ENCODE data around the gene LIME1.
"Not testable (repeated sequence)": the region's sequence is repeated elsewhere in the genome, so short reads cannot be mapped to it uniquely, and the experiment has no call there.

LIME1 gene

DNA sequence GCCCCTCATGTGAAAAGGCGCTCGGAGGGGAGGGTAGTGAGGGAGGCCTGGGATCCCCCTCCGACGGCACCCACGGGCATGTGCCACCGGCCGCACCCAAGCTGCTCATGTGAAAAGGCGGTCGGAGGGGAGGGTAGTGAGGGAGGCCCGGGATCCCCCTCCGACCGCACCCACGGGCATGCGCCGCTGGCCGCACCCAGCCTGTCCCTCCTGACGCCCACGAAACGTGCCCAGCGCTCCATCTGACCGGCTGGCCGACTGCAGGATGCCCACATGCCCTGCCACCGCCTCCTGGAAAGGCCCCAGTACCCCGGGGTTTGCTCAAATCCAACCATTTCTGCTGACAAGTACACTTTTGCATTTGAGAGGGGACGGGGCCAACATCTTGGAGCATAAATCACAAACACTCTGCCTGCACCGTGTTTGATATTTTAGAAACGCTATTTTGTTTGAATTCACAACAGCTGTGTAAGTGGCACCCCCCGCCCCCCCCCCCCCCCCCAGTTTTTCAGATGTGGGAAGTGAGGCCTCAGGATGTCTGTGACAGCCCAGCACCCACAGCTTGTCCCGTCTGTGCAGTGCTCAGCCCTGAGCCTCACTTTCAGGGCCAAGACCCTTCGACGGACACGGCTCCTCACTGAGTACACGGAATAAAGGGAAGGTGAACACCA, 37.2 kb downstream of the LIME1 start:
- DNase-seq (ENCODE audit: low spot score) = no peak

DNA sequence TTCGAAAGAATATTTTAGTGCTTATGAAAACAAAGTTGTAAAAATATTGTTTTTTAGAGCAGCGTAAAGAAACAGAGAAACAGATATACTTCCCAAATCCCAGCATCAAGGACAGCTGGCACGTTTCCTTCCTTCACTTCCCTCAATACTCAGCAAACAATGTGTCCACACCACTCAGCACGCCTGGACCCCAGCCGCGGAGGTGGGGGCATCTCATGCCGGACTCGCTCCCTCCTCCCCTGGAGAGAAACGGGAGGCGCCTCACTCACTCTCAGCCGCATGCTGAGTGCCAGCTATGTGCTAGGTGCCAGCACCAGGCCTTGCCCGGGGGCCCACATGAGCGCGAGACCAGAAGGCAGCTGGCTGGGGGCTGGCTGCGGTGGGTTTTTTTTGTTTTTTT, 37.8 kb downstream of the LIME1 start:
- no peak for DNase-seq (ENCODE audit: low spot score)

DNA sequence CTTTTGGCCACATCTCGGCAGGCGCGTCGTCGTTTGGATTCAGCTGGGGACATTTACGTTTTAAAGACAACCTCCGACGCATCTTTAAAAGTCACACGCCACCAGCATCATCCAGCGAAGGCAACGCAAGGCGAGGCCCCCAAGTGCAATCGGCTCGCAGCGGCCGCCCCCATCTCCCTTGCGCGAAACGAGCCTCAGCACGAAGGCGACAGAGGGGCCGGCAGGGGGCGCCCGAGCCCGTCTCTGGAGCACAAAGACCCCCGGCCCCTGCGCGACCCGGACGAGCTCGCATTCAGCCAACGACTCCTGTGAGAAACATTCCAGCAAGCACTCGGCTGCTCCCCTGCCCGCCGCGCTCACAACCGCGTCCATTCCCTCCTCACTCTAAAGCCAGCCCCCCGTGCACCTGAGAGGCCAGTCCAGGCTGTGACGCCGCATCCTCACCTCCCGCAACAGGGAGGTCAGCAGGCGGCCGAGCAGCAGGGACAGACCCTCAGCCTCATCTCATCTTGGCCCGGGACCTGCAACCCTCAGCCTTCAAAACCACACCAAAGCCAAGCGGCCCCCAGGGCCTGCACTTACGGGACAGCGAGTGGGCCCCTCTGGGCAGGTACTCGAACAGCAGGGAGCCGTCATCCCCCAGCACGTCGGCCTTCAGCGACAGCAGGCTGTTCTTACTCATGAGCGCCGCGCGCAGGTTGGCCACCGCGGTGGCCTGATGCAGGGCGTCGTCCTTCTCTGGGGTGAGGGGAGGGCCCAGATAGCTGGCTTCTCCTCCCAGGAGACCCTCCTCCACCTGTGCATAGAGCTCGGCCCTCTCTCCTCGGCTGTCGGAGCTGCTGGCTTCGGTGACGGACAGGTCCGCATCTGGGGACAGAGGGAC, 38.9 kb downstream of the LIME1 start:
- DNase-seq (ENCODE audit: low spot score) = peak; percentile 33

DNA sequence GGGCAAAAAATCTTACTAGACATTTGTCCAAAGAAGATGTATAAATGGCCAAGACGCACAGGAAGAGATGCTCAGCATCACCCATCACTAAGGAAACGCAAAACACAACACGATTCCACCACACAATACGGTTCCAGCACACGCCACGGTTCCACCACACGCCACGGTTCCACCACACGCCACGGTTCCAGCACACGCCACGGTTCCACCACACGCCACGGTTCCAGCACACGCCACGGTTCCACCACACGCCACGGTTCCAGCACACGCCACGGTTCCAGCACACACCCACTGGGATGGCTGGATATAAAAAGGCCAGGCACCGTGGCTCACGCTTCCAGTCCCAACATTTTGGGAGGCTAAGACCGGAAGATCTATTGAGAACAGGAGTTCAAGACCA, 40.4 kb downstream of the LIME1 start:
- not testable (repeated sequence) for DNase-seq (ENCODE audit: low spot score)

DNA sequence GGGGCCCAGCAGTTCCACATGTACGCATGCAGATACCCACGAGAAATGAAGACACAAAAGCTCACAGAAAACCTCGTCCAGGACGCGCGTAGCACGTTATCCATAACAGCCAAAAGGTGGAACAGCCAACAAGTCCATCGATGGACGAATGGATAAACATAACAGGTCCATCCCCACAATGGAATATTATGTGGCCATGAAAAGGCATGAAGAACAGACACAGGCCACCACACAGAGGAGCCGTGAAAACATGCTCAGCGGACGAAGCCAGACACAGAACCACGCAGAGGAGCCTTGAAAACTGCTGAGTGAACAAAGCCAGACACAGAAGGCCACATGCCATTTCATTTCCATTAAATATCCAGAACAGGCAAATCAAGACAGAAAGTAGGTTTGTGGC, 41.1 kb downstream of the LIME1 start:
- no peak for DNase-seq (ENCODE audit: low spot score)

DNA sequence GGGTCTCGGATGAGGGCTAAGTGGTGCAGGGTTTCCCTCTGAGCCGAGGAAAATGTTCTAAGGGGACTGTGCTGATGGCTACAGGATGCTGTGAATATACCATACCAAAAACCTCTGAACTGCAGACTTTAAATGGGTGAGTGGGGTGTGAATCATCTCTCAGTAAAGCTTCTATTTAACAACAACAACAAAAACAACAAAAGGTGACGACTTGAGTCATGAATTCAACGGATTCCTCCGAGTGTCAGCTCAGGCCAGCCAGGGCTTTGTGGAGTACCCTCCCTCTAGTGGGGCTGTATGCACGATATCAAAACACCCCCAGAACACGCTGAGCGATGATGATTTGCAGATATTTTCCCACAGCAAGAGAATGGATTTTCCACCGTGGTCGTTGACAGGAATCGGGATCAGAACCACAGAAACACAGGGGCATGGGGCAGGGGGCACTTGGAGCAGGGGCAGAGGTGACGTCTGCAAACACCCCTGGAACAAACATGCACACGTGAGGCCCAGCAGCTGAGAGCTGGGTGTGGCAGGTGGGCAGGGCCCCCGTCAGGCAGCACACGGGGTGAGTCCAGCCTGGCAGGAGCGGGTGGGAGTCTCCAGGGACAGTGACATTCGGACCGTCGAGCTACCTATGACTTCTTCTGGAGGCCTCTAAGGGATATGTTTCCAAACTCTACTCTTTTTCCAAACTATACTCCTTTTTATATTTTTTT, 41.7 kb downstream of the LIME1 start:
- DNase-seq (ENCODE audit: low spot score) = no peak

DNA sequence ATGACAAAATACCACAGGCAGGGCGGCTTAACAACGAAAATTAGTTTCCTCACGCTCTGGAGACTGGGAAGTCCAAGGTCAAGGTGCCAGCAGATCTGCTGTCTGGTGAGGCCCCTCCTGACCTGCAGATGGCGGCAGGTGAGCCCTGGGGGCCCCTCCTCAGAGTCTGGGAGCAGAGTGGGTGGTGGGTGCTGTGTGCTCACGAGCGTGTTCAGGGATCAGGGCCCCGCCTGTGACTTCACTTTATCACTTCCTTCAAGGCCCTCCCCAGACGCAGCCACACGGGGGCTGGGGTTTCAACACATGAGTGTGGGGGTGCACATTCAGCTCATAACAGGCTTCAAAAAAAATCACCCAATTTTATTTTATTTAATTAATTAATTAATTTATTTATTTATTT, 42.4 kb downstream of the LIME1 start:
- no peak for DNase-seq (ENCODE audit: low spot score)

DNA sequence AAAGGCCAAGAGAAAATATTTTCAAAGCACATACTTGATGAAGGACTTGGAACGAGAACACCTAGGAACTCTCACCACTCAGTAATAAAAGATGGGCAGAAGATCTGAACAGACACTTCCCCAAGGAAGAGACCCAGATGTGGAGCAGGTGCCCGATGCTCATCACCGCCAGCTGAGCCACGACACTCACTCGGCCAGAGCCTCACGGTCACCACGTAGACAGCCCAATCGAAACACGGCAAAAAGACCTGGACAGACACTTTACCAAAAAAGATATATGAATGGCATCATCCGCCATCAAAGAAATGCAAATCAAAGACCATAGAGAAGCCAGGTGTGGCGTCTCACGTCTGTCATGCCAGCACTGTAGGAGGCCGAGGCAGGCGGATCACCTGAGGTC, 44.7 kb downstream of the LIME1 start:
- no peak for DNase-seq (ENCODE audit: low spot score)

DNA sequence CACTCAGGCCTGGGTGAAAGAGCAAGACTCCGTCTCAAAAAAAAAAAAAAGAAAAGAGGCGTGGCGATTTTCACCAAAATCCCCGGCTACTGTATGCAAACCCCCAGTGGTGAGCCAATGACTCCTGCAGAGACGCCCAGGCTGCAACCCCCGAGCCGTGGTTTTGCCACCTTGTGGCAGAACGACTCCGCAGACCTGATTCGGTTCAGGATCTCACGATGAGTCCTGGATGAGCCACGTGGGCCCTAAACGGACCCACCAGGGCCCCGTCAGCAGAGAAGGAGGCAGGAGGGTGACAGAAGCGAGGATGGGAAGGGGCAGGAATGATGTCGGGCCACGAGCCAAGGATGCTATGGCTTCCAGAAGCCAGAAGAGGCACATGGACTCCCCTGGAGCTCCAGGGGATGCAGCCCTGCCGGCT, 45.6 kb downstream of the LIME1 start:
- DNase-seq (ENCODE audit: low spot score) = peak; percentile 87

DNA sequence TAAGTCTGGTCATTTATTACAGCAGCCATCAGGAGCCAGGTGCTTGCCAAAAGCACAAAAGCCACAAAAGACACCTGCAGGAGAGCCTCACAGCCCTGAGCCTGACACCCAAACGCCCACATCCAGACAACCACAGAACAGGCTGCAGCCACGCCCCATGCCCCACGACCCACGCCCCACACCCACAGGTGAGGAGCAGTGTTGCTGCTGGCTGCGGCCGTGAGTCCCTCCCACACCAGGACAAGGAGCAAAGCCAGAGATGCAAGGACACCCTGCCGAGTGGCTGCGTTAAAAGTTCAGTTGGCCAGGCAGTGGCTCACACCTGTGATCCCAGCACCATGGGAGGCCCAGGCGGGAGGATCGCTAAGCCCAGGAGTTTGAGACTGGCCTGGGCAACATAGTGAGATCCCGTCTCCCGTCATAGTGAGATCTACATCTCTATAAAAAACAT, 46.1 kb downstream of the LIME1 start:
- DNase-seq (ENCODE audit: low spot score) = no peak

DNA sequence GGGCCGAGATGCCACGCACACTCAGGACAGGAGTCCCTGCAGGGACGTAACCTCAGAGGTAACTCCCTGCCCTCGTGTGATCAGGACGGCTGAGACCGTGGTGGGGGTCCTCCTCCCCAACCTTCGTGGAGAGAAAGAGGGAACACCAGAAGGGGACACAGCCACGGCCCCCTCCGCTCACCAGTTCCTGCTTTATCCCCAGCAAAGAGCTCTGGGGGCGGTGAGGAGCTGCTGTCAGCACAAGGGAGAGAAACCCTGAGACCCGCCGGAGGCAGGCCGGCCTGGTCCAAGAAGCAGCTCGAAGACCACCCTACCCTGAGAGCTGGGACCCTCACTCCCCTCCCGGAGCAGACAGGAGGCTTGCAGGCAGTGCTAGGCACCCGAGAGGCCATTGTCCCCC, 47.5 kb downstream of the LIME1 start:
- no peak for DNase-seq (ENCODE audit: low spot score)

DNA sequence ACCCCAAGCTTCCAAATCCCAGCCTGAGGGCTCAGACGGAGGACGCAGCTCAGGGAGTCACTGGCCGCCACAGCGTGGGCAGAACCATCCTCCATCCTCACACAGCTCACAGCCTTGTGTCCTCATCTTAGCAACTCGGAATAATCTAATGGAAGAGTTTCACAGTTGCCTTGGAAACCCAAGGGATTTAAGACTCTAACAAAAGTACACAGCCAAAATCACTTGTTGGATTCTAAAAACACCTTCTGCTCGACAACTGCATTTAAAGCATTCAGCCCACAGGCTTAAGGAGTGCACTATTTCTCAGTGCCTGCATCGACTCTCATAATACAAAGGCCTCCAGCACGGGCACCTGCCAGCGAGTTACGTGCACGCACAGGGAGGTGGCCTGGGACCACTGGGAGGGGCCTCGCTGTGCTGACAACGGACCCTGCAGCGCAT, 49.2 kb downstream of the LIME1 start:
- DNase-seq (ENCODE audit: low spot score) = no peak

DNA sequence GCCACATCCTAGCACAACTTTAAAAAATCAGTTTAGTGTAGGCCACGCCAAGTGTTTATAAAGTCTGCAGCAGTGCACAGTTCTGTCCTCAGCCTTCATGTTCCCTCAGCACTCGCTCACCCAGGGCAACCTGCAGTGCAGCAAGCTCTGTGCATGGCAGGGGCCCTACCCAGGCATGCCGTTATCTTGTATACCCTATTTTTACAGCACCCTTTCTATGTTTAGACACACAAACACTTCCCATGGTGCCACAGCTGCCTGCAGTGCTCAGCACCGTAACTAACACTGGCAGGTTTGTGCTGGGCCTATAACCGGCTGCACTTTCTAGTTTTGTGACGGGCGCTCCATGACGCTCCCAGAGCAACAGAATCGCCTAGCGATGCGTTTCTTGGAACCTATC, 50.8 kb downstream of the LIME1 start:
- no peak for DNase-seq (ENCODE audit: low spot score)

DNA sequence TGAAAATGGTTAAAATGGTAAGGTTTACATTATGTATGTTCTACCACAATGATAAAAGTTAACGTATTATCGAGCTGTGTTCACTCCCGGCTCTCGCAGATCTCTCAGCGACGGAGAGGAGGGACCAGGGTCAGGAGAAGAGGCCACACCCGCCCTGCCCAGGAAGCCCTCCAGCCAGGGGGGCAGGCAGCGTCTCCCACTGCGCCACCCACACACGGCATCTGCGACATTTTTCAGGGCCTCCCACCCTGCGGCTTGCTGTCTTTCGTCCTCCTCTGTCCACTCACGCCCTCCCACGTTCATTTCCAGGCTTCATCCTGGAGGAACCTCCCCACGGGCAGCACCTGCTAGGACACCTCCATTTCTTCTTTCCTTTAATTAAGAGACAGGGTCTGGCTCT, 51.3 kb downstream of the LIME1 start:
- DNase-seq (ENCODE audit: low spot score) = no peak

Data from CD4-positive, alpha-beta T cell treated with Interleukin-2 at 100 ng/mL for 4 hours (primary cell).